GM23338 (cell line): ENCODE measurements around the gene CYP3A7. TPM values are rescaled to one million over a fixed set of nuclear protein-coding genes. Genes with fewer than 3 reads are reported as not detected.
"Not testable (repeated sequence)": the region's sequence is repeated elsewhere in the genome, so short reads cannot be mapped to it uniquely, and the experiment has no call there.

ENCODE experiments used
- ATAC-seq: fragments of 200-7000 bp; cut with Tn5 transposase; 3 replicates; pipeline ENCODE4 v1.9.1; 2020
- DNase-seq: peaks from one replicate; pipeline ENCODE4 v3.0.0-alpha.2; 2015; ENCODE audit warnings: low spot score
- H2AFZ ChIP-seq: fragments of 200-600 bp; sonication (generic); 2 replicates; pipeline ENCODE4 v1.8.0; 2016; ENCODE audit warnings: antibody characterized with exemption, mild to moderate bottlenecking, moderate library complexity
- H3F3A ChIP-seq: fragments of 200-600 bp; sonication (generic); replicated peaks from 2 replicates; pipeline ENCODE4 v1.8.0; 2017; ENCODE audit warnings: antibody characterized with exemption, mixed run types, low read depth
- H3K27ac ChIP-seq: fragments of 200-600 bp; sonication (generic); 2 replicates; pipeline ENCODE4 v1.6.1; 2016; ENCODE audit warnings: low read depth
- H3K27me3 ChIP-seq: fragments of 200-600 bp; sonication (generic); 2 replicates; pipeline ENCODE4 v1.8.0; 2016; ENCODE audit warnings: mild to moderate bottlenecking, mixed run types, moderate library complexity; ENCODE audit not compliant: insufficient read depth
- H3K36me3 ChIP-seq: fragments of 200-600 bp; sonication (generic); 2 replicates; pipeline ENCODE4 v1.8.0; 2016; ENCODE audit warnings: mild to moderate bottlenecking; ENCODE audit not compliant: insufficient read depth
- H3K4me1 ChIP-seq: fragments of 200-600 bp; sonication (generic); 2 replicates; pipeline ENCODE4 v1.8.0; 2016; ENCODE audit warnings: mild to moderate bottlenecking, moderate library complexity; ENCODE audit not compliant: insufficient read depth
- H3K4me2 ChIP-seq: fragments of 200-600 bp; sonication (generic); 2 replicates; pipeline ENCODE4 v1.7.1; 2017; ENCODE audit warnings: mixed run types
- H3K4me3 ChIP-seq: fragments of 200-600 bp; sonication (generic); 2 replicates; pipeline ENCODE4 v1.6.1; 2016; ENCODE audit warnings: mixed run types
- H3K79me2 ChIP-seq: fragments of 200-600 bp; sonication (generic); replicated peaks from 2 replicates; pipeline ENCODE4 v1.8.0; 2017; ENCODE audit warnings: mild to moderate bottlenecking; ENCODE audit not compliant: insufficient read depth
- H3K9me2 ChIP-seq: fragments of 200-600 bp; sonication (generic); 2 replicates; pipeline ENCODE4 v1.8.0; 2017; ENCODE audit not compliant: insufficient read depth
- H4K20me1 ChIP-seq: fragments of 200-600 bp; sonication (generic); replicated peaks from 2 replicates; pipeline ENCODE4 v1.8.0; 2017; ENCODE audit warnings: mild to moderate bottlenecking; ENCODE audit not compliant: insufficient read depth
- H3K27ac Mint-ChIP-seq: 2 replicates; pipeline ENCODE4 v1.8.0; 2020; ENCODE audit warnings: inconsistent platforms, mild to moderate bottlenecking, moderate library complexity, mixed read lengths
- H3K27me3 Mint-ChIP-seq: 3 replicates; pipeline ENCODE4 v1.8.0; 2022; ENCODE audit warnings: low read depth, mild to moderate bottlenecking, moderate library complexity, mixed read lengths, inconsistent platforms; ENCODE audit not compliant: insufficient read depth, poor library complexity
- H3K36me3 Mint-ChIP-seq: 3 replicates; pipeline ENCODE4 v1.8.0; 2021; ENCODE audit warnings: low read depth, mild to moderate bottlenecking, inconsistent platforms, moderate library complexity, mixed read lengths
- H3K4me1 Mint-ChIP-seq: 3 replicates; pipeline ENCODE4 v1.8.0; 2020; ENCODE audit warnings: mild to moderate bottlenecking, inconsistent platforms, mixed read lengths
- H3K4me3 Mint-ChIP-seq: 3 replicates; pipeline ENCODE4 v1.8.0; 2021; ENCODE audit warnings: moderate library complexity, mild to moderate bottlenecking, inconsistent platforms, mixed read lengths
- H3K9me3 Mint-ChIP-seq: 3 replicates; pipeline ENCODE4 v1.8.0; 2020; ENCODE audit warnings: moderate library complexity, mild to moderate bottlenecking, inconsistent platforms, mixed read lengths
- CREB1 ChIP-seq: fragments of 250-450 bp; sonication (Bioruptor Pico); IDR thresholded peaks from 2 replicates; pipeline ENCODE4 v1.5.0; 2020; ENCODE audit warnings: low read depth, mild to moderate bottlenecking, moderate library complexity
- ETS1 ChIP-seq: IDR thresholded peaks from 2 replicates; pipeline ENCODE4 v1.6.1; 2016; ENCODE audit warnings: antibody characterized with exemption
- EZH2 ChIP-seq: fragments of 200-600 bp; sonication (generic); IDR thresholded peaks from one replicate; pipeline ENCODE4 v1.8.0; 2017; ENCODE audit warnings: antibody characterized with exemption, mild to moderate bottlenecking, low read depth; ENCODE audit not compliant: unreplicated experiment
- NANOG ChIP-seq: IDR thresholded peaks from 2 replicates; pipeline ENCODE4 v1.6.1; 2016; ENCODE audit warnings: antibody characterized with exemption, borderline replicate concordance
- POLR2AphosphoS5 ChIP-seq: IDR thresholded peaks from 2 replicates; pipeline ENCODE4 v1.6.1; 2016; ENCODE audit warnings: antibody characterized with exemption, low read depth
- REST ChIP-seq: IDR thresholded peaks from one replicate; pipeline ENCODE4 v1.6.1; 2018; ENCODE audit warnings: antibody characterized with exemption; ENCODE audit not compliant: unreplicated experiment
- polyA plus RNA-seq: library from polyadenylated mRNA; unstranded; fragments of >200 nt; fragmentation: Nextera tagmentation; extraction: Ambion mirVana; gene quantifications from 2 replicates; pipeline ENCODE4 v1.2.1, GENCODE V29; 2016
- total RNA-seq: library from RNA; depleted of rRNA; stranded (reverse); fragments of >200 nt; shearing (Covaris generic); gene quantifications from 2 replicates; pipeline ENCODE4 v1.2.3, GENCODE V29; 2014

The CYP3A7 gene
- total and polyA plus RNA-seq, 2 experiments from 2014 or later, result 0.19 TPM; not detected in 1

- H3K4me2 ChIP-seq, result no peak overlapping the region
- no peak overlapping the region for H3K27ac Mint-ChIP-seq
- no peaks in the 10 kb centered on the region for H3K36me3 Mint-ChIP-seq
- no peaks in the 10 kb centered on the region for H3K27me3 ChIP-seq
- H3F3A ChIP-seq, result no peaks in the 10 kb centered on the region
- H3K9me3 Mint-ChIP-seq, result no peaks in the 10 kb centered on the region; the same call in 2 of the 3 replicates
- peaks cover 4% of the 10 kb centered on the region; the same call in 1 of the 2 replicates for H3K9me2 ChIP-seq
- no peaks in the 10 kb centered on the region for H3K4me1 Mint-ChIP-seq
- H2AFZ ChIP-seq, result no peak overlapping the region
- no peaks in the 10 kb centered on the region for H3K4me1 ChIP-seq
- H3K4me3 ChIP-seq, result no peak overlapping the region
- H3K36me3 ChIP-seq, result no peaks in the 10 kb centered on the region
- H4K20me1 ChIP-seq, result no peaks in the 10 kb centered on the region
- H3K4me3 Mint-ChIP-seq, result no peak overlapping the region
- DNase-seq (no peak), ATAC-seq (no peak)
- H3K27me3 Mint-ChIP-seq, result no peaks in the 10 kb centered on the region
- no peak for TF ChIP-seq ETS1
- TF ChIP-seq NANOG, result no peak
- TF ChIP-seq REST, result no peak
- TF ChIP-seq POLR2AphosphoS5, result no peak
- no peak overlapping the region for H3K27ac ChIP-seq
- H3K79me2 ChIP-seq, result no peaks in the 10 kb centered on the region
These were observed 6.4 kb downstream of the CYP3A7 start for GRCh38 chr7:99728615-99729014.

- not testable (repeated sequence) for DNase-seq, H3K9me3 Mint-ChIP-seq, H3K27ac Mint-ChIP-seq, H3K36me3 ChIP-seq, H3K79me2 ChIP-seq, H3K36me3 Mint-ChIP-seq, H2AFZ ChIP-seq, H3K27me3 Mint-ChIP-seq, H3K9me2 ChIP-seq, ATAC-seq, H3K4me2 ChIP-seq, H3K4me1 ChIP-seq, H3K4me3 ChIP-seq, H3K27me3 ChIP-seq, H3F3A ChIP-seq, H3K4me1 Mint-ChIP-seq, H3K4me3 Mint-ChIP-seq, H3K27ac ChIP-seq, H4K20me1 ChIP-seq
These were observed 11.8 kb downstream of the CYP3A7 start for GRCh38 chr7:99723201-99723600.

- H3K4me3 Mint-ChIP-seq, result no peak overlapping the region
- H3K27me3 Mint-ChIP-seq, result no peaks in the 10 kb centered on the region
- Histone ChIP-seq H3K9me2 (no peaks in the 10 kb centered on the region; the same call in 1 of the 2 replicates), H3K27me3 (no peaks in the 10 kb centered on the region), H3K36me3 (no peaks in the 10 kb centered on the region), H2AFZ (no peak overlapping the region), H3F3A (no peaks in the 10 kb centered on the region), H4K20me1 (no peaks in the 10 kb centered on the region), H3K4me3 (no peak overlapping the region), H3K4me2 (no peak overlapping the region), H3K4me1 (no peaks in the 10 kb centered on the region), H3K27ac (no peak overlapping the region), H3K79me2 (no peaks in the 10 kb centered on the region)
- ATAC-seq (no peak), DNase-seq (no peak)
- no peaks in the 10 kb centered on the region for H3K4me1 Mint-ChIP-seq
- H3K9me3 Mint-ChIP-seq, result no peaks in the 10 kb centered on the region; the same call in 2 of the 3 replicates
- H3K36me3 Mint-ChIP-seq, result no peaks in the 10 kb centered on the region
- H3K27ac Mint-ChIP-seq, result no peak overlapping the region
- TF ChIP-seq ETS1, result no peak
- no peak for TF ChIP-seq EZH2
- TF ChIP-seq REST, result no peak
- no peak for TF ChIP-seq CREB1 (CRISPR knock-in tag)
These were observed 14.0 kb downstream of the CYP3A7 start for GRCh38 chr7:99720800-99721595.
